Lower lobe of right lung (tissue), 2 donors: ENCODE measurements around the gene PHACTR1. TPM values are rescaled to one million over a fixed set of nuclear protein-coding genes. Genes with fewer than 3 reads are reported as not detected.
A peak's percentile ranks its signal among the peaks of the same experiment; 100 is the strongest.

Experiments used
- ATAC-seq, 2 donors: fragments of 200-7000 bp; cut with Tn5 transposase; one replicate each; pipeline ENCODE4 v1.9.1; 2020 to 2022; ENCODE audit warnings: mild to moderate bottlenecking in 2 of 2, moderate library complexity in 2 of 2
- DNase-seq: peaks from one replicate; pipeline ENCODE4 v3.0.0-alpha.2; 2020
- H3K27ac ChIP-seq: fragments of 200-600 bp; one replicate; pipeline ENCODE4 v1.8.0; 2022
- H3K27me3 ChIP-seq: fragments of 200-600 bp; one replicate; pipeline ENCODE4 v1.8.0; 2022; ENCODE audit warnings: low read depth
- H3K36me3 ChIP-seq: fragments of 200-600 bp; one replicate; pipeline ENCODE4 v1.8.0; 2022; ENCODE audit warnings: mild to moderate bottlenecking
- H3K4me1 ChIP-seq: fragments of 200-600 bp; one replicate; pipeline ENCODE4 v1.8.0; 2022
- H3K4me3 ChIP-seq: fragments of 200-600 bp; one replicate; pipeline ENCODE4 v1.8.0; 2022; ENCODE audit warnings: mild to moderate bottlenecking
- H3K9me3 ChIP-seq: fragments of 200-600 bp; one replicate; pipeline ENCODE4 v1.8.0; 2022
- CTCF ChIP-seq: fragments of 200-600 bp; IDR thresholded peaks from one replicate; pipeline ENCODE4 v1.8.0; 2022; ENCODE audit warnings: antibody characterized with exemption, mild to moderate bottlenecking
- intact Hi-C: fragments of 100-400 bp; cut with DNase I; formaldehyde crosslinking; loops from one replicate; pipeline ENCODE4 v1.11.0; 2022
- total RNA-seq: library from RNA; stranded (reverse); fragmentation: NEBNext Ultra II Directional; extraction: Animal tissue kit (Norgen Biotek cat#: 25700); gene quantifications from one replicate; pipeline ENCODE4 v1.2.1, GENCODE V29; 2021
- donor health status: DM: no; HTN: yes; CAD: no; lungs with severe emphysema.

The PHACTR1 gene
- total RNA-seq, 1 donor from 2014 or later, result 91.0 TPM

- ATAC-seq, result no peak
These were observed 396.8 kb downstream of the PHACTR1 start for GRCh38 chr6:13113376-13113775.

GRCh38 chr6:13113981-13114593, 397.5 kb downstream of the PHACTR1 start:
- Histone ChIP-seq H3K9me3 (no peaks in the 10 kb centered on the region), H3K4me3 (no peak overlapping the region), H3K27me3 (no peaks in the 10 kb centered on the region), H3K4me1 (peaks cover 6% of the 10 kb centered on the region), H3K27ac (no peak overlapping the region), H3K36me3 (no peaks in the 10 kb centered on the region)
- DNase-seq, result no peak
- ATAC-seq, result peak in 1 of 2 donors; percentile 46
- intact Hi-C loops, result no loop called here
- TF ChIP-seq CTCF, result no peak

More at GRCh38 chr6:13113376-13113775, 396.8 kb downstream of the PHACTR1 start:
- Histone ChIP-seq H3K9me3 (no peaks in the 10 kb centered on the region), H3K36me3 (no peaks in the 10 kb centered on the region), H3K27me3 (no peaks in the 10 kb centered on the region), H3K4me3 (no peak overlapping the region), H3K27ac (no peak overlapping the region), H3K4me1 (peaks cover 6% of the 10 kb centered on the region)
- no peak for DNase-seq
- intact Hi-C loops, result no loop called here
- TF ChIP-seq CTCF, result no peak

GRCh38 chr6:13116155-13116554, 399.6 kb downstream of the PHACTR1 start:
- DNase-seq, result no peak
- Histone ChIP-seq H3K36me3 (no peaks in the 10 kb centered on the region), H3K4me3 (no peak overlapping the region), H3K27ac (no peak overlapping the region), H3K9me3 (no peaks in the 10 kb centered on the region), H3K4me1 (peaks cover 6% of the 10 kb centered on the region), H3K27me3 (no peaks in the 10 kb centered on the region)
- no peak for TF ChIP-seq CTCF
- ATAC-seq, result no peak
- intact Hi-C loops, result no loop called here

- intact Hi-C loops, result no loop called here
- DNase-seq (no peak), ATAC-seq (no peak)
- Histone ChIP-seq H3K9me3 (no peaks in the 10 kb centered on the region), H3K36me3 (no peaks in the 10 kb centered on the region), H3K4me3 (no peak overlapping the region), H3K27ac (no peak overlapping the region), H3K27me3 (no peaks in the 10 kb centered on the region), H3K4me1 (peaks cover 6% of the 10 kb centered on the region)
- no peak for TF ChIP-seq CTCF
These were observed 401.0 kb downstream of the PHACTR1 start for GRCh38 chr6:13117570-13117969.

- intact Hi-C loops, result no loop called here
- Histone ChIP-seq H3K4me3 (no peak overlapping the region), H3K27me3 (no peaks in the 10 kb centered on the region), H3K36me3 (no peaks in the 10 kb centered on the region), H3K4me1 (peaks cover 6% of the 10 kb centered on the region), H3K9me3 (no peaks in the 10 kb centered on the region), H3K27ac (no peak overlapping the region)
- DNase-seq, result no peak
- ATAC-seq, result no peak
- no peak for TF ChIP-seq CTCF
These were observed 403.0 kb downstream of the PHACTR1 start for GRCh38 chr6:13119549-13119948.
